WTC11 (cell line): ENCODE results near the gene RIN3. TPM values are rescaled to one million over a fixed set of nuclear protein-coding genes. Genes with fewer than 3 reads are reported as not detected.

Experiments used
- ATAC-seq: fragments of 200-7000 bp; cut with Tn5 transposase; 2 replicates; pipeline ENCODE4 v1.10.0; 2021; ENCODE audit warnings: mild to moderate bottlenecking, moderate library complexity
- CTCF ChIA-PET: fragments of 300-600 bp; sonication (Branson Sonifier 250); formaldehyde crosslinking; loops from one replicate; lab custom pipeline; 2021; ENCODE audit warnings: antibody characterized with exemption; lab: Charles Lee
- POLR2A ChIA-PET: fragments of 350-600 bp; sonication (Branson Sonifier 250); formaldehyde crosslinking; loops from one replicate; lab custom pipeline; 2021; ENCODE audit warnings: antibody characterized with exemption; lab: Charles Lee
- DNase-seq: peaks from one replicate; pipeline ENCODE4 v3.0.0; 2021; ENCODE audit warnings: low spot score
- H3K27ac Mint-ChIP-seq: 2 replicates; pipeline ENCODE4 v1.8.0; 2021; ENCODE audit warnings: mixed read lengths
- H3K27me3 Mint-ChIP-seq: 2 replicates; pipeline ENCODE4 v1.8.0; 2021; ENCODE audit warnings: low read depth, mild to moderate bottlenecking, moderate library complexity, mixed read lengths
- H3K36me3 Mint-ChIP-seq: 2 replicates; pipeline ENCODE4 v1.8.0; 2021; ENCODE audit warnings: mixed read lengths
- H3K4me1 Mint-ChIP-seq: 2 replicates; pipeline ENCODE4 v1.8.0; 2022; ENCODE audit warnings: mixed read lengths
- H3K4me3 Mint-ChIP-seq: 2 replicates; pipeline ENCODE4 v1.8.0; 2021; ENCODE audit warnings: mild to moderate bottlenecking, moderate library complexity, mixed read lengths
- H3K9me3 Mint-ChIP-seq: 2 replicates; pipeline ENCODE4 v1.8.0; 2021; ENCODE audit warnings: mixed read lengths
- ELF4 ChIP-seq: sonication (generic); formaldehyde crosslinking; IDR thresholded peaks from 2 replicates; pipeline ENCODE4 v1.8.1; 2022; ENCODE audit warnings: low read depth, mild to moderate bottlenecking, moderate library complexity, missing genetic modification reagents
- GRHL2 ChIP-seq: fragments of 250-450 bp; sonication (Bioruptor Pico); IDR thresholded peaks from 2 replicates; pipeline ENCODE4 v1.8.0; 2022; ENCODE audit warnings: mild to moderate bottlenecking, moderate library complexity; ENCODE audit not compliant: insufficient replicate concordance, severe bottlenecking
- IRF2 ChIP-seq: sonication (generic); formaldehyde crosslinking; IDR thresholded peaks from 2 replicates; pipeline ENCODE4 v1.8.0; 2022; ENCODE audit warnings: low read depth, missing genetic modification reagents, borderline replicate concordance
- JAZF1 ChIP-seq: fragments of 250-450 bp; sonication (Bioruptor Pico); IDR thresholded peaks from 2 replicates; pipeline ENCODE4 v1.9.0; 2021; ENCODE audit warnings: moderate library complexity, mild to moderate bottlenecking, inconsistent platforms
- SP1 ChIP-seq: sonication (generic); formaldehyde crosslinking; conservative IDR thresholded peaks from 2 replicates; pipeline ENCODE4 v1.8.1; 2022; ENCODE audit warnings: missing genetic modification reagents
- TP53 ChIP-seq: sonication (generic); formaldehyde crosslinking; IDR thresholded peaks from 2 replicates; pipeline ENCODE4 v1.8.1; 2023; ENCODE audit warnings: mild to moderate bottlenecking, missing genetic modification reagents
- ZNF138 ChIP-seq: sonication (generic); formaldehyde crosslinking; conservative IDR thresholded peaks from 2 replicates; pipeline ENCODE4 v1.8.1; 2022; ENCODE audit warnings: mild to moderate bottlenecking, moderate library complexity, missing genetic modification reagents
- ZNF219 ChIP-seq: sonication (generic); formaldehyde crosslinking; IDR thresholded peaks from 2 replicates; pipeline ENCODE4 v1.8.0; 2023; ENCODE audit warnings: missing genetic modification reagents, mild to moderate bottlenecking, borderline replicate concordance
- total RNA-seq: library from RNA; stranded (reverse); gene quantifications from 3 replicates; pipeline ENCODE4 v1.2.3, GENCODE V29; 2021
- TF ChIP-seq, protein P1 (sequence below): fragments of 250-450 bp; sonication (Bioruptor Pico); IDR thresholded peaks from 2 replicates; pipeline ENCODE4 v1.9.0; 2021; ENCODE audit warnings: moderate library complexity, mild to moderate bottlenecking, inconsistent platforms, borderline replicate concordance
- TF ChIP-seq, protein P2 (sequence below): sonication (generic); formaldehyde crosslinking; IDR thresholded peaks from 2 replicates; pipeline ENCODE4 v1.8.0; 2023; ENCODE audit warnings: missing genetic modification reagents, mild to moderate bottlenecking, borderline replicate concordance
- TF ChIP-seq, protein P3 (sequence below): sonication (generic); formaldehyde crosslinking; IDR thresholded peaks from 2 replicates; pipeline ENCODE4 v1.8.0; 2022; ENCODE audit warnings: mild to moderate bottlenecking, missing genetic modification reagents
- TF ChIP-seq, protein P4 (sequence below): sonication (generic); formaldehyde crosslinking; IDR thresholded peaks from 2 replicates; pipeline ENCODE4 v1.8.1; 2022; ENCODE audit warnings: mild to moderate bottlenecking, missing genetic modification reagents, moderate library complexity, borderline replicate concordance
- TF ChIP-seq, protein P5 (sequence below): sonication (generic); formaldehyde crosslinking; IDR thresholded peaks from 2 replicates; pipeline ENCODE4 v1.8.1; 2023; ENCODE audit warnings: mild to moderate bottlenecking, missing genetic modification reagents, moderate library complexity

The RIN3 gene
- total RNA-seq, 1 experiment from 2014 or later, result 3.3 TPM

DNA sequence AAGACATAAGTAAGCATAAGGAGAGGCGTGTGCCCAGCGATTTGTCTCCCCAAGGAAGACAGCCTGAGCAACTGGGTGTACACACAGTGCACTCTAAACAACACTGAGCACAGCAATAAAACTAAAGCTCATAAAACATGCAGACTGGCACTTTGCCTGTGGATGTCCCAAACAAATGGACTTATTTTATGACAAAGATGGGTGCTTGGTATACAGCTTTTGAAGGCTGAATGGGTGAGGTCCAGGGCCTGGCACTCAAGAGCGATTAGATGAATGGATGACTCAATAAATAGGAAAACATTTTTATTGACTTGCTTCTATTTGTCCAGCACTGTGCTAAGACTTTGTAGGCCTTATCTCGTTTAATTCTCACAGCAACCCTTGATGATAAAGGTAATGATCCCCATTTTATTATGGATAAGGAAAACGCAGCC lies 206.3 kb downstream of the RIN3 start (continued):
- TF ChIP-seq, protein P1, sequence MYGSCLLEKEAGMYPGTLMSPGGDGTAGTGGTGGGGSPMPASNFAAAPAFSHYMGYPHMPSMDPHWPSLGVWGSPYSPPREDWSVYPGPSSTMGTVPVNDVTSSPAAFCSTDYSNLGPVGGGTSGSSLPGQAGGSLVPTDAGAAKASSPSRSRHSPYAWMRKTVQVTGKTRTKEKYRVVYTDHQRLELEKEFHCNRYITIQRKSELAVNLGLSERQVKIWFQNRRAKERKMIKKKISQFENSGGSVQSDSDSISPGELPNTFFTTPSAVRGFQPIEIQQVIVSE (CRISPR knock-in tag), result no peak
- TF ChIP-seq GRHL2 (no peak), JAZF1 (no peak), TP53 (CRISPR knock-in tag) (no peak)
- TF ChIP-seq, protein P2, sequence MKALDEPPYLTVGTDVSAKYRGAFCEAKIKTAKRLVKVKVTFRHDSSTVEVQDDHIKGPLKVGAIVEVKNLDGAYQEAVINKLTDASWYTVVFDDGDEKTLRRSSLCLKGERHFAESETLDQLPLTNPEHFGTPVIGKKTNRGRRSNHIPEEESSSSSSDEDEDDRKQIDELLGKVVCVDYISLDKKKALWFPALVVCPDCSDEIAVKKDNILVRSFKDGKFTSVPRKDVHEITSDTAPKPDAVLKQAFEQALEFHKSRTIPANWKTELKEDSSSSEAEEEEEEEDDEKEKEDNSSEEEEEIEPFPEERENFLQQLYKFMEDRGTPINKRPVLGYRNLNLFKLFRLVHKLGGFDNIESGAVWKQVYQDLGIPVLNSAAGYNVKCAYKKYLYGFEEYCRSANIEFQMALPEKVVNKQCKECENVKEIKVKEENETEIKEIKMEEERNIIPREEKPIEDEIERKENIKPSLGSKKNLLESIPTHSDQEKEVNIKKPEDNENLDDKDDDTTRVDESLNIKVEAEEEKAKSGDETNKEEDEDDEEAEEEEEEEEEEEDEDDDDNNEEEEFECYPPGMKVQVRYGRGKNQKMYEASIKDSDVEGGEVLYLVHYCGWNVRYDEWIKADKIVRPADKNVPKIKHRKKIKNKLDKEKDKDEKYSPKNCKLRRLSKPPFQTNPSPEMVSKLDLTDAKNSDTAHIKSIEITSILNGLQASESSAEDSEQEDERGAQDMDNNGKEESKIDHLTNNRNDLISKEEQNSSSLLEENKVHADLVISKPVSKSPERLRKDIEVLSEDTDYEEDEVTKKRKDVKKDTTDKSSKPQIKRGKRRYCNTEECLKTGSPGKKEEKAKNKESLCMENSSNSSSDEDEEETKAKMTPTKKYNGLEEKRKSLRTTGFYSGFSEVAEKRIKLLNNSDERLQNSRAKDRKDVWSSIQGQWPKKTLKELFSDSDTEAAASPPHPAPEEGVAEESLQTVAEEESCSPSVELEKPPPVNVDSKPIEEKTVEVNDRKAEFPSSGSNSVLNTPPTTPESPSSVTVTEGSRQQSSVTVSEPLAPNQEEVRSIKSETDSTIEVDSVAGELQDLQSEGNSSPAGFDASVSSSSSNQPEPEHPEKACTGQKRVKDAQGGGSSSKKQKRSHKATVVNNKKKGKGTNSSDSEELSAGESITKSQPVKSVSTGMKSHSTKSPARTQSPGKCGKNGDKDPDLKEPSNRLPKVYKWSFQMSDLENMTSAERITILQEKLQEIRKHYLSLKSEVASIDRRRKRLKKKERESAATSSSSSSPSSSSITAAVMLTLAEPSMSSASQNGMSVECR (CRISPR knock-in tag), result no peak
- TF ChIP-seq, protein P3, sequence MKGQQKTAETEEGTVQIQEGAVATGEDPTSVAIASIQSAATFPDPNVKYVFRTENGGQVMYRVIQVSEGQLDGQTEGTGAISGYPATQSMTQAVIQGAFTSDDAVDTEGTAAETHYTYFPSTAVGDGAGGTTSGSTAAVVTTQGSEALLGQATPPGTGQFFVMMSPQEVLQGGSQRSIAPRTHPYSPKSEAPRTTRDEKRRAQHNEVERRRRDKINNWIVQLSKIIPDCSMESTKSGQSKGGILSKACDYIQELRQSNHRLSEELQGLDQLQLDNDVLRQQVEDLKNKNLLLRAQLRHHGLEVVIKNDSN (CRISPR knock-in tag), result no peak

DNA sequence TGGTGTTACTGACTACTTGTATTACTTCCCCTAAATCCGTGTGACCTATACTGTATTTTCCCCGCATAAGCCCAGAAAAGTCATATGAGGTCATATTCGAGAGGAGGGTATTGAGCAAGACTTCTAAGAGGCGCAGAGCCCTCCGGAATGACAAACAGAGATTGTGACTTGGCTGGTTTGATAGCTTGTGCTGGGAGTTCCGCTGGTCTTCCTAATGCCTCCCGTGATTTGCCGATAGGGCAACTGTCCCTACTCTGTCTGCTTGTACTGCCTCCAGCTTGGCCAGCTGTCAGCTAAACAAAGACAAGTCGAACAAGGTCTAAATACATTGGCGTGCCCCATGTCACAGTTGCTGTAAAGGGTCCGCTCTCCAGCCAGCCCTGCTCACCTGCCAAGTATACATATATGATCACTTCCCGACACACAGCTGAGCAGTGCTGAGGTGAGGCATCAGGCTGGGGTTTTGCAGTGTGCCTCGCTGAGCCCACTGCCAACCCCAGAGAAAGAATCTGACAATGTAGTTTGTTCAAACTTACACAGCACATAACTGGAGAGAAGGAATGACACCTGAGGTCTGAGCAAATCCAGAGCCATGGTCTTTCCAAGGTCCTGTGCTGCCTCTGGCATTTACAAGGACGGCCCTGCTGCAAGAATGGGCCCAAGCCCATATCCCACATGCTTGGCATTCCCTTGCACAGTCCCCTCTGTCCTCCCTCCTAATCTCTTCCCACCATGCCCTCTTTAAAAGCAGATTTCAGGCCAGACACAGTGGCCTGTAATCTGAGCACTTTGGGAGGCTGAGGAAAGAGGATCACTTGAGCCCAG lies 211.1 kb downstream of the RIN3 start:
- no peak overlapping the region for H3K27ac Mint-ChIP-seq
- H3K4me1 Mint-ChIP-seq, result no peaks in the 10 kb centered on the region
- peaks cover 3% of the 10 kb centered on the region for H3K9me3 Mint-ChIP-seq
- peaks cover 29% of the 10 kb centered on the region for H3K36me3 Mint-ChIP-seq
- H3K27me3 Mint-ChIP-seq, result no peaks in the 10 kb centered on the region
- CTCF ChIA-PET, result interaction anchor here (1.1 kb wide), 1 partner anchor 38 kb away, joined by 4 read pairs; no protein-coding TSS in a partner anchor
- no peak for TF ChIP-seq ZNF219 (CRISPR knock-in tag)
- TF ChIP-seq, protein P4, sequence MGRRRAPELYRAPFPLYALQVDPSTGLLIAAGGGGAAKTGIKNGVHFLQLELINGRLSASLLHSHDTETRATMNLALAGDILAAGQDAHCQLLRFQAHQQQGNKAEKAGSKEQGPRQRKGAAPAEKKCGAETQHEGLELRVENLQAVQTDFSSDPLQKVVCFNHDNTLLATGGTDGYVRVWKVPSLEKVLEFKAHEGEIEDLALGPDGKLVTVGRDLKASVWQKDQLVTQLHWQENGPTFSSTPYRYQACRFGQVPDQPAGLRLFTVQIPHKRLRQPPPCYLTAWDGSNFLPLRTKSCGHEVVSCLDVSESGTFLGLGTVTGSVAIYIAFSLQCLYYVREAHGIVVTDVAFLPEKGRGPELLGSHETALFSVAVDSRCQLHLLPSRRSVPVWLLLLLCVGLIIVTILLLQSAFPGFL (CRISPR knock-in tag), result no peak
- no peak for TF ChIP-seq ZNF138 (CRISPR knock-in tag)
- TF ChIP-seq SP1 (CRISPR knock-in tag), result no peak
- TF ChIP-seq IRF2 (CRISPR knock-in tag), result no peak
- TF ChIP-seq, protein P5, sequence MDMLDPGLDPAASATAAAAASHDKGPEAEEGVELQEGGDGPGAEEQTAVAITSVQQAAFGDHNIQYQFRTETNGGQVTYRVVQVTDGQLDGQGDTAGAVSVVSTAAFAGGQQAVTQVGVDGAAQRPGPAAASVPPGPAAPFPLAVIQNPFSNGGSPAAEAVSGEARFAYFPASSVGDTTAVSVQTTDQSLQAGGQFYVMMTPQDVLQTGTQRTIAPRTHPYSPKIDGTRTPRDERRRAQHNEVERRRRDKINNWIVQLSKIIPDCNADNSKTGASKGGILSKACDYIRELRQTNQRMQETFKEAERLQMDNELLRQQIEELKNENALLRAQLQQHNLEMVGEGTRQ (CRISPR knock-in tag), result no peak
- no peak for TF ChIP-seq ELF4 (CRISPR knock-in tag)
- TF ChIP-seq, all 79 proteins: peak for 0
- ATAC-seq (no peak), DNase-seq (no peak)
- POLR2A ChIA-PET, result no interaction called here
- H3K4me3 Mint-ChIP-seq, result no peak overlapping the region
